Islet precursor cell (in vitro differentiated cells): ENCODE results near the gene MAP4K2.
"Not testable (repeated sequence)": the region's sequence is repeated elsewhere in the genome, so short reads cannot be mapped to it uniquely, and the experiment has no call there.

Source experiments
- DNase-seq: peaks from one replicate; pipeline ENCODE4 v3.0.0-alpha.2; 2018

The MAP4K2 gene

DNA sequence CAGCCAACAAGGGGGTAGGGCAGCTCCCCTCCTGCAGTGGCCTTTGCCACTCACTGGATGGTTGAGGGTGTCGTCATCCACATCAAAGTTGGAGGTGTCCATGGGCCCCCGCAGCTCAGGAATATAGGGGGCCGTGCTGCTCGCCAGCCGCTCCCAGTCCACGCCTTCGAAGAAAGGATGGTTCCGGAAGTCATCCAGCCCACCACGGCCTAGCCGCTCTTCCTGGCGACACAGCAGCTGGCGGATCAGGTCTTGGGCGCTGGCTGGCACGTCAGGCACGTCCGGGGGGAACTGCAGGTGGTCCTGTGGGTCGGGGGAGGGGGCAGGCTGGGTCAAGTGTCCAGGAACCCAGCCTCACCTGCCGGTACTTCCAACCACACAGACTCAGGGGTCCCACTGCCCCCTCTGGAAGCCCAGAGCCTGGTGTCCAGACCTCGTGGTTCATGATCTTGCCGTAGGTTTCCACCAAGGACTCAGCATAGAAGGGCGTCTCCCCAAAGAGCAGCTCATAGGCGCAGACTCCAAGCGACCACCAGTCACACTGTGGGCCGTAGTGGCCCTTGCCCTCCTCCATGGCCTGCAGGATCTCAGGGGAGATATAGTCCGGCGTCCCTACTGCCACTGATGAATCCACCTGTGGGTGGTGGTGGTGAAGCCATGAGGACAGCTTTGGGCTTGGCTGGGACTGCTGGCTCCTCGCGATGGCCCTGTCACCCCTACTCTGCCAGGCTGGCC lies 35.8 kb upstream of the MAP4K2 start:
- no peak for DNase-seq

DNA sequence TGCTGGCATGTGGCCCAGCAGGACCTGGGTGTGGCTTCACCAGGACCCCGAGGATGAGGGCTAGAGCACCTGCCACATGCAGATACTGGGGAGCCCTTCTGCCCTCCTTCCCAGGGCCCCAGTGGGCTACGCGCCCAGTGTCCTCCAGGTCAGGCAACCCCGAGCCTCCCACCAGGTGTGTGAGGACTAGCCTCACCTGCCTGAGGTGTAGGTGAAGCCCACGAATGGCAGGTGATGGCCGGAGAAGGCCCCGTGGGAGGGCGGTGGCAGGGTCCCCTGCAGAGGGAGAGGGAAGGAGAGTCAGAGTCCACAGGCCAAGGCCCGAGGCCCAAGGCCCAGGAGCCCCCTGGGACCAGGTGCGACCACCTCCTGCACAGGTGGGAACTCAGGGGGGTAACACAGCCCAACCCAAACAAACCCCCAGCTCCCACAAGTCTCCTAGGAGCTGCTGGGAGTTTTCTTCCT lies 34.9 kb upstream of the MAP4K2 start:
- DNase-seq: no peak

DNA sequence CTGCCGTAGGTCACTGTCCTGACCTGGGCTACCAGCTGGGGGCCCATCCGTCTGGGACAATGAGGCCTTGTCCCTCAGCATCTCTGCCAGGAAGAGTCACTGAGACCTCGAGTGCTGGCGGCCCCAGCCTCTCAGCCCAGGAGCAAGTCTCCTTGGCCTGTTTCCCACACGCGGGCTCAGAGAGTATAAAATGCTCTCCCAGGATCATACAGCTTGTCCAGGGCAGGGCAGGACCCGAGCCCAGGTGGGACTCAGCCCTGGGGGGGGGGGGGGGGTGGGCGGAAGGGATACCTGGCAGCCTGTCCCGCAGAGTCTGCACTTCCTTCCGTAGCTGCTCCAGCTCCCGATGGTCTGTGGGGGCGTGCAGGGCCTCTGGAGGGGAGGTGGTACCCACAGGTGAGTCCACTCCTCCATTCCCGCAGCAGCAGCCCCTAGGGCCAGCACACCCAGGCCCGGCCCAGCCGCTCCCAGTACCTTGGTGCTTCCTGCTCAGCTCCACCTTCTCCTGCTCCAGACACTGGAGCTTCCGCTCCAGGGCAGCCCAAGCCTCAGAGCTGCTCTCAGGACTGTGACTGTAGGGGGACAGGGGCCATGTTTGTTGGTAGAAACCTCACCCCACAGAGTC lies 33.5 kb upstream of the MAP4K2 start:
- no peak for DNase-seq

DNA sequence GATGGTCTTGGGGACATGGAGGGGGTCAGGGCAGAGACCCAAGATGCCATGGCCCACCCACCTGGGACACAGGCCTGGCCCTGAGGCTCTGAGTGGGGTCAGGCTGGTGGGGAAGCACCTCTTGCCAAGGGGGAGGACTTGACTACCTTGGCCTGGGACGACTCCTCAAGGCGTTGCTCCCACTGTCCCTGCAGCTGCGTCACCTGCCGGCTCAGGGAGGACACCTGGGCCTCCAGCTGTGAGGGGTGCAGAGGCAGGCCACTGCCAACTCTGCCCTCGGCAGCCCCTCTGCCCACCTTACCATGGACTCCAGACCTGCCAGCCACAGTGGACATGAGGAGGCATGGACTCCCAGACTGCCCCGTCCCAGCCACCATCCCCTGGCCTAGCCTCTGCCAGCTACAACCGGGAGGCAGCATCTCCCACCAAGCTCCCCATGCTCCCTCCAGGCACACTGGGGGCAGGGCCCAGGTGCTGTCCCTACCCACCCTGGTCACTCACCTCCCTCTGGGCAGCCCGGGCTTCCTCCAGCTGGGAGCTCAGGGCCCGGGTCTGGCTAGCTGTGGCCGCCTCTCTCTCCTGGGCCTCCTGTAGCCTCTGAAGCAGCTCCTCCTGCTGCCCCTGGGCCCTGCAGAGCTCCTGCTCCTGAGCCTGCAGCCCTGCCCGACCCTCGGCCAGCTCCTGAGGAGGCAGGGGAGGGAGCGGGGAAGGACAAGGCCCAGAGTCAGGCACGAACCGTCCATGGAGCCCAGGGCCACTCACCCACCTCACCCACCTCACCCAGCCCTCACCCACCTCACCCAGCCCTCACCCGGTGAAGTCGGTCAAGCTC lies 32.8 kb upstream of the MAP4K2 start:
- no peak for DNase-seq

DNA sequence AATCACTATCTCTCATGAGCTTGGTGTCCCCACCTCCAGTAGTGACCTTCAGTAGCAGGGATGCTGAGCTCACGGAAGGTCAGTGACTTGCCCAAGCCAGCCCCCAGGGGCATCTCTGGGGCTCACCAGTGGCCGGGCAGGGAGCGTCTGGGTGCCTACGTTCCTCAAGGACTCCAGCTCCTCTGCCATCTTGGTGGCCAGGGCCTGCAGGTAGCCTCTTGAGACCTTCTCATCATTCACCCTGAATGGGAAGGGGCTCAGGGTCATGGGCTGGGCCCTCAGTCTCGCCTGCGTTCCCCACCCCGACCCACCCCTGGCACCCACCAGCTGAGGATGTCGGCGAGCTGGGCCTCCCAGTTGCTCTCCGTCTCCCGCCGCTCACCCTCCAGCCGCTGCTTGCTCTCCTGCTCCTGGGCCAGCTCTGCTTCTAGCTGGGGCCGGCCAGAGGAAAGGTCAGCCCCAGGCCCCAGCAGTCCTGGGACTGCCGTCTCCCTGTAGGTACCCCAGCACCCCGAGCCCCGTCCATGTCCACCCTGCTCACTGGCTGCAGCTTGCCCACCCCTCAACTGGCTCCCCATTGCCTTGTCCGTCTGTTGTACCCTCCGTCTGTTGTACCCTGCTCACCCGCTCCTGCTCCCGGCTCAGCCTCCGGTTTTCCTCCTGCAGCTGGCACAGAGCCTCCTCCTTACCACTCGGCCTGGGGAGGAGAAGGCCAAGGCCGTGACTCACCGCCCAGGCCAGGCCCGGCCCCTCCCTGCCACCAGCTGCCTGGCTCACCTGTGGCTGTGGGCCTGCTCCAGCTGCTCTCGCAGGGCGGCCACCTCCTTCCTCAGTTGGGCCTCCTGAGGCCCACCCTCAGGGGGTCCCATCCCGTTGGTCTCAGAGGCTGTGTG lies 32.0 kb upstream of the MAP4K2 start:
- DNase-seq: no peak

DNA sequence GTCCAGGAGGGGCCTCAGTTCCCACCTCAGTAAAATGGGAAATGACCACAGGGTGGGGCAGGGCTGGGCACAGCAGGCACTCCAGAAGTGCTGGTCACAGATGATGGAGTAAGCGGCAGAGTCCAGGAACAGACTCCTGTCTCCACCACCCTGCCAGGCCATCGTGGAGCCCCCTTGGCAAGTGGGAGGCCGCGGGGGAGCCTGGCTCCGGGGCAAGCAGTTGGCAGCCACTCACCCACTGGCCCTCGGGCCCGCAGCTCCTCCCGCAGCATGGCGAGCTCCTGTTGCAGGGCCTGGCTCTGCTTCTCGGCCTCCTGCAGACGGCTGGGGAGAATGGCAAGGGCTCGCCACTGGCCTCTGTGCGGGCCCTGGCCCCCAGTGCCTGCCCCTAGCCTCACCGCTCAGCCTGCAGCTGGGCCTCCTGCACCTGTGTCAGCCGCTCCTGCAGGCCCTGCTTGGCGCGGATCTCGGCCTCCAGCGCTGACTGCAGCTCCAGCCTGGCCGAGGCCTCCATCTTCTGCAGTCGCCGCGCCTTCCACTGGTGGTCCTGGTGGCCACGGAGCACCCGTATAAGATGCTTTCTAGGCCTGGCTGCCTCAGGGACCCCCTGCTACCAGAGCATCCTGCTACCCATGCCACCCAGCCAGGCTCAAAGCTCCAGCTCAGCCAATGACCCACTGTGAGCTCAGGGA lies 31.2 kb upstream of the MAP4K2 start:
- no peak for DNase-seq

DNA sequence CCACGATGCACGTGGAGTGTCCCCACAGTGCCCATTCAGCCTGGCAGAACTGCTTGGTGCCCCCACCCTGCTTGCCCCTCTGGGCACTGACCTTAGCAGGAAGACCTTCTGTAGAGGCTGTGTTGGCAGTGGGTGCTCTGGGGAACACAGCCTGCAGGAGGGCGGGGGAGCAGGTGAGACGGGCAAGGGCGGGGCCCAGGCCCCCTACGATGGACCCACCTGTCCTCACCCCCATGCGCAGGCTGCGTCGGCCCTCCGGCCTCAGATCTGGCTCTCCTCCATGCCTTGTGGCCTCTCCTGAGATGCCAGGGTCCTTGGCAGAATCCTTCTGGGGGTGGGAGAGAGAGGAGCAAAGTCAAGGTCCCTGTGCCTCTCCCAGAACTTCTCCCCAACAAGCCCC lies 30.5 kb upstream of the MAP4K2 start:
- DNase-seq: no peak

DNA sequence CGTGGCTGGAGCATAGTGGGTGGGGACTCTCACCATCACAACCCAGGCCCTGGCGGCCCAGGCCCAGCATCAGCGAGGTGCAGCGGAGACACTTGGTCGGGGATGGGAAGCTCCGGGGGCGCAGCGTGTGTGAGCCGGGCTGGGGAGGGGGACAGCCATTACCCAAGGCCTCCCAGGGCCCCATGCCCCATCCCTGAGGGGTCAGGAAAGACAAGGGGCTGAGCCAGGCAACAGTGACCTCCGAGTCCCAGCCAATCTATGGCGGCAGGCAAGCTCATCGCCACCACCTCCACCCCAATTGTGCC lies 30.1 kb upstream of the MAP4K2 start:
- no peak for DNase-seq

DNA sequence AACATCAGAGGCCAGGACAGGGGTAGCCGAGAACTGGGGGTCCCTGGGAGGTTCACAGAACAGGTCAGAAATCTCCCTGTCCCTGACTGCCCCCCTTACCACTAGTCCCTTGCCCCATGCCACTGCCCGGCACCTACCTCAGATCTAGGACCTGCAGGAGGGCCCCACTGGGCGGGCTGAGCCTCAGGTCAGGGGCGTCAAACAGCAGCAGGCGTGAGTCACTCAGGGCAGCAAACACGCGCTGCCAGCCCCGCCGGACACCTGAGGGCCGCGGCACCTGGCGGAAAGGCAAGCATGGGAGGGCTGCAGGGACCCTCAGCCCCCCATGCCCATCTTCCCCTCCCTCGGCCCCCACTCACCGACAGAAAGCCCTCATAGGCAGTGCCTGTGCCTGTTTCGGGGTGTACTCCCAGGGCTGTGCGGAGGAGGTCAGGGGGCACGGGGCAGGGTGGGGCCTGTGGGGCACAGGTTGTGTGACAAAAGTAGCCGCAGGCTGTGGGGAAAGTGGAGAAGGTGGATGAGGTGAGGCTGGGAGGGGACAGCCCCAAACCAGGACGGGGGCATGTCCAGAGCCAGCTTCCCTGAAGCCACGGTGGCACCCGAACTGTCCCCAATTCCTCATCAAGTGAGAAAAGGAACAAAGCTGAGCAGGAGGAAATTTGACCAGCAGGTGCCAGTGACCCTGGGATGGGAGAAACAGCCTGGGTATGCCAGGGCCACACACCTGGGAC lies 29.6 kb upstream of the MAP4K2 start:
- no peak for DNase-seq

DNA sequence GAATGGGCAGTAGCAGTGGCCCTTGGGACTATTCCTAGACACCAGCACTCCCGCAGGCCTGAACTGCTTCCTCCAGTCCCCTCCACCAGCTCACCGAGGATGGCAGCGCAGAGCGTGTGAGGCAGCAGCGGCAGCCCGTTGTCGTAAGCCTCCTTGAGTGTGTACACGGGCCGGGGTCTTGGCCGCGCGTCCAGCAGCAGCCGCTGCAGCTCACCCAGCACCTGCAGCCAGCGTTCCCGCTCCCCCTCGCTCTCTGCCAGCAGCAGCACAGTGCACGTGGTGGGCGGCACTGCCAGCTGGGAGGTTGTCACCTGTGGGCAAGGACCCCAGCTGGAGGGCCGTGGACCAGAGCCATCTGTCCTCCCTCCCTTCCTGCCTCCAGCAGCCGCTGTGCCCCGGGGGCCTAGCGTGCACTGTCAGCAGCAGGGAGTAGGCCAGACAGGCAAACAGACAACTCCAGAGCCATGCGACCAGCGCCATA lies 28.4 kb upstream of the MAP4K2 start:
- no peak for DNase-seq

DNA sequence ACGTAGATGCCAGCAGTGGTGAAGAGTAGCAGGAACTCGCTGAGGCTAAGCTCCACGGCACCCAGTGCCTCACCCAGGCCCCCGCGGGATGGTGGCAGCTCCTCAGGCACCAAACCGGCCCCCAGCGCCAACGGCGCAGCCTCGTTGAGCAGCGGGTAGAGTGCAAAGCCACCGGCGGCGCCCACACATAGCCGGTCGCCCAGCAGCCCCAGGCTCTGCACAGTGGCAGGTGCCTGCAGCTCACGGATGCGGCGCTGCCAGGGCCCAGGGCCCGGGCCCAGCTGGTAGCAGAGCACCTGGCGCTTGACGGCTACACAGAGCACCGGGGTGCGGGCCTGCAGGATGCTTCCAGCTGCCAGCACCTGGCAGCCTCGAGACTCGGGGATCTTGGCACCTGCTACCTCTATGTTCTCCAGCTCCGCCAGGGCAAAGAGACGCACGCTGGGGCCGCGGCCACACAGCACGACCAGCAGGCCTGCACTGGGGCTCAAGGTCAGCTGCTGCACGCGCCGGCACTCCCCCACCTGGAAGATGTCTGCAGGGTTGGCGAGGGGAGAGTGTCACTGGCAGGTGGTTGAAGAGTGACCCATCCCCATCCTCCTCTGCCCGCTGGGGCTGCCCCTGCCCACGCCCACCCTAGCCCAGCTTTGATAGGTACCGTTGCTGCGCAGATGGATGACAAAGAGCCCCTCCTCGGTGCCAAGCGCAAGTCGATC lies 26.7 kb upstream of the MAP4K2 start:
- DNase-seq: no peak

DNA sequence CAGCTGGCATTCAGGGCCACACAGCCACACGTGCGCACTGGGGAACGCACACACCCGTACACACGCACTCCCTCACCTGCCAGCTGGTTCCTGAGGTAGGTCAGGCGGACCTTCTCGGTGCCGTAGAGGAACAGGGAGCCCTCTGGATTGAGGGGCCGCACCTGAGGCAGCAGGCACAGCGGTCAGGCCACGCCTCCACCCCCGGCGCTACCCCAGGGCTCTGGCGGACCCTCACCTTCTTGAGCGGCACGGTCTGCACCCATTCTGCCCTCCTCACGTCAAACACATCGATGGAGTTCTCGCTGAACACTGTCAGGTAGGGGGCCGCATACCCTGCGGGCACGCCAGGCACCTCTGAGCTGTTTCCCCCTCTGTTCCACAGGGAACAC lies 24.4 kb upstream of the MAP4K2 start:
- no peak for DNase-seq

DNA sequence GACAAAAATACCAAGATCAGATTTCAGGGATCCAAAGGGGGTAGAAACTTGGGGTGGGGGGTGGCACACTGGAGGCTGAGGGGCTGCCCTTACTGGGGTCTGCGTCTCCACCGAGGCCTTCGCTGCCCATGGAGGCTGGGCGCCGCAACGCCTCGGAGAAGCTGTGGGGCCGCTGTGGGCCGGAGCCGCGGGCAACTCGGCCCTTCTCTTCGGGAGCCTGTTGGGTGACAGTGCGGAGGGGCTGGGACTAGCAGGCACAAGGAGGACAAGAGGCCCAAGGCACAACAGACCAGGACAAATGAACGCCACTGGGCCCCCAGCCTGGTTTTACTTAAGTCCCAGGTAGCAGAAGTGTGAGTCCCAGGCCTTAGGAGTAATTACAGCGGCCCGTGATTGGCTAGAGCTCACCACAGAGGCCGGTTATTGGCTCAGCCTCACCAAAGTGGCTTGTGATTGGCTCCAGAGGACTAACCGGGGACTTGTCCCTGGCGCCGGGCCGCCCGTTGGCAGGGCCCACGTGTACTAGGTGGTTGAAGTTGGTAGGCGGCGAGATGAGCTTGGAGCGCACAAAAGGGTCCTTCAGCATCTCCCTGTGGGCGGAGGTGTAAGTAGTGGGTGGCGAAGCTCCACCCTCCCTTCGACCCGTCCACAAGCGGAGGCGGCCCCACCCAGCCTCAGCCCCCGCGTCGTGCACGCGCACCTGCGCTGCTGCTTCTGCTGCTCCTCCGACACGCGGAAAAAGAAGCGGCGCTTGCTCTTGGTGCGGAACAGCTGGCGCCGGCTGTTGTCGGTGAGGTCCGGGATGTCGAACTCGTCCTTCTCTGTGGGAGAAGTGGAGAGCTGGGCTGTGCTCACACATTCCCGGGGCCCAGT lies 23.8 kb upstream of the MAP4K2 start:
- no peak for DNase-seq

DNA sequence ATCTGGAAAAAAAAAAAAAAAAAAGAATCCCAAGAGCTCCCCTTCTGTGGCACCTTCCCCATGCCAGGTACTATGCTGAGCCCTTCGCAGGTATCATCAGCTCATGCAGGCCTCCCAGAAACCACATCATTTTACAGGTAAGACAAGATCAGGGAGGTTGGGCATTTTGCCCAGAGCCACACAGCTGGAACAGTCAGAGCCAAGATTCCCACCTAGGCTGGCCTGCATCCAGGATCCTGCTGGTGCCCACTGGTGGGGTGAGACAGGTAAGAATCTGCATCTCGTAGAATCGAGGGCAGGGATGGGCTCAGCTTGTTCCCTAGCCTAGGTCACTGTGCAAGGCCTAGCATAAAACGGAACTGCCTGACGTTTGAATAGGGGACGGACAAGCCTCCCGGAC lies 23.0 kb upstream of the MAP4K2 start:
- DNase-seq: no peak

DNA sequence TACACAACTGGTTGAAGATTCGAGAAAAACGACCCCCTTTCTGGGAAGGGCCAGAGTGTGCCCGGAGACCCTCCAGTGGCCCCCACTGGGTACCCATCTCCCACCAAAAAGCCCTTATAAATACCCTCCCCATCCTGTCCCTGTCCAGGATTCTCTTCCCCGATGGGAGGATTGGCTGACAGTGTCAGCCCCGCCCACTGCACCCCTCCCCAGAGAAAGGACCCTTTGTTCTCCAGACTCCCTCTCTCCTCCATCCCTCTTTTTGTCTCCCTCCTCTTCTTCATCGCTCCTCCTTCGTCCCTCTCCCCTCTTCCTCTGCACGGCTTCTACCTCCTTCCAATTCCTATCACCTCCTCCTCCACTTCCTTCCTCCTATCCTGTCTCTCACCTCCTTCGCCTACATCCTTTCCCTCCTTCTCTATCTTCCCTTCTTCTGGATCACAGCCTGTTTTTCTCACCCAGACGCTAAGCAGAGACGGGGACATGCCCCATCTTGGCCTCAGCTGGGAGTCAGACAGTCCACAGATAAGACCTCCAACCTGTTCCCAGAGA lies 20.6 kb upstream of the MAP4K2 start:
- DNase-seq: no peak

DNA sequence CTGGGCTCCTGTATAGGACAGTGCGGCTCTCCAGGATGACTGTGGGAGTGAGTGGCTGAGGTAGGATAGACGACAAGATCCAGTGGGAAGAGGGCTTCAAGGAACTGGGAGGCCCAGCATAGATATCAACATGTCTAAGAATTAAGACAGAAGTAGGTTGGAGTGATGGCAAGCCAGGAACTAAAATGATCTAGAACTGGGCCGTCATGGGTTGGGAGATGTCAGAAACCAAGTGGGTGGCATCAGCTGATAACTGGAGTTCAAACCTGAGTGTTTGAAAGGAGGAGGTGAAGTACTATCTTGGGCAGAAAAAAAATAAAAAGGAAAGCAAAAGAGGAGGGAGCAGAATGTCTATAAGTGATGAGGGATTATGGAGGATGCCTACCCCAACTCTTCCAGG lies 14.5 kb upstream of the MAP4K2 start:
- no peak for DNase-seq

DNA sequence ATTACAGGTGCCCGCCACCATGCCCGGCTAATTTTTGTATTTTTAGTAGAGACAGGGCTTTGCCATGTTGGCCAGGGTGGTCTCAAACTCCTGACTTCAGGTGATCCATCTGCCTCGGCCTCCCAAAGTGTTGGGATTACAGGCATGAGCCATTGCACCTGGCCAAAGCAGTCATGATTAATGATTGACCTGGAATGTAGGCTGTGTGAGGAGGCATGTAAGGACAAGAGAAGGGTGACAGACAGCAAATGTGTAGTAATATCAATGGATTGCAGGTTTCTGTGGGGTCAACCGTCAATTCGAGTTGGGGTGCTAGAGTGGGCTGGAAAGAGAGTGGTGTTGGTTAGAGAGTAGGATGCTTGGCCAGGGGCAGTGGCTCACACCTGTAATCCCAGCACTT lies 12.4 kb upstream of the MAP4K2 start:
- DNase-seq: not testable (repeated sequence)

DNA sequence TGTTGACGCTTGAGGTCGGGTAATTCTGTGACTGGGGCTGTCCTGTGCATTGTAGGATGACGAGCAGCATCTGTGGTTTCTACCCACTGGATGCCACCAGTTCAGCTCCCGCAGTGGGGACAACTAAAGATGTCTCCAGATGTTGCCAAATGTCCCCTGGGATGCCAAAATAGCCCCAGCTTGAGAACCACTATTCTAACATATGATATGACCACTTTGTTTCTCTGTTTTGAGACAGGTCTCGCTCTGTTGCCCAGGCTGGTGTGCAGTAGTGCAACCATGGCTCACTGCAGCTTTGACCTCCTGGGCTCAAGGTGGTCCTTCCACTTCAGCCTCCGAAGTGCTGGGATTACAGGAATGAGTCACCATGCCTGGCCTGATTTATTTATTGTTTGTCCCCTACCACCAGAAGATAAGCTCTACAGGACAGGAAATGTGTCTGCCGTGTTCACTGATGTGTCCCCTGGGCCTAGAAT lies 11.7 kb upstream of the MAP4K2 start:
- DNase-seq: no peak

DNA sequence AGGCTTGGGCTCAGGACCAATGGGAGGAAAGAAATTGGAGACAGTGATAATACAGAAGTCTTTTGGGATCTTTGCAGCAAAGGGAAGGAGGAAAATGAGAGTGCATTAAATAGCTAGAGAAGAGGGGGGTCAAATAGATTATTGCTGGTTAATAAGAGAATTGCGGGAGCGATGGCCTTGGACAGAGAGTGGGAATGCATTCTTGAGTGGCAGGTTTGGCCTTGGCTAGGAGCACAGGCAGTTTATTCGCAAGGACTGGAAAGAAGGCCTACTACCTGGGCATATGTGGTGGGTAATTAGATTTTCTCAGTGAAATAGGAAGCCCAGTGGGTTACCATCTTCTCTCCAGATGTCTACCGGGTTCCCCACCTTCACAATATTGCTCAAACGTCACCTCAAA lies 10.8 kb upstream of the MAP4K2 start:
- DNase-seq: no peak
